NOMO-1 (cell line): Measurements from ENCODE around the gene KDM5C.
"Not testable (repeated sequence)": the region's sequence is repeated elsewhere in the genome, so short reads cannot be mapped to it uniquely, and the experiment has no call there.

Experiments
- DNase-seq, 2 experiments: peaks; one replicate each; lab custom pipeline; 2025; ENCODE audit not compliant: unreplicated experiment in 2 of 2; lab: John Stamatoyannopoulos, UW

KDM5C gene

DNA sequence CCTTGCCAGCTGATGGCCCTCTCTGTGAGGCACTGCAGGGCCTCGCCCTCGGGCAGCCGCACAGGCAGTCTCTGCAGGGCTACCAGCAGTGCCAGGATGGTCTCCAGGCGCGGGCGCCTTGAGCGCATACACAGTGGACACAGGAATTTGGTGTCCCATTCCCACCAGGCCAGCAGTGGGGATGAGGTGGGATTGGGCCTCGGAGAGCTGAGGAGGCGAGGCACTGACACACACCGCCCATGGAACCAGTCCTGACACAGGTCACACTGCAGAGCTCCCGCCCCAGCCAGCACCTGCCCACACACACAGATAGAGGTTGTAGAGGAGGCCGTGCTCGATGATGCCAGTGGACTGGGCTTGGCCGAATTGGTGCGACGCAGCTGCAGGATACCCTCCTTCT, 30.7 kb downstream of the KDM5C start:
- DNase-seq: no peak

GRCh38 chrX:53193093-53193492, 31.9 kb downstream of the KDM5C start:
- no peak for DNase-seq

DNA sequence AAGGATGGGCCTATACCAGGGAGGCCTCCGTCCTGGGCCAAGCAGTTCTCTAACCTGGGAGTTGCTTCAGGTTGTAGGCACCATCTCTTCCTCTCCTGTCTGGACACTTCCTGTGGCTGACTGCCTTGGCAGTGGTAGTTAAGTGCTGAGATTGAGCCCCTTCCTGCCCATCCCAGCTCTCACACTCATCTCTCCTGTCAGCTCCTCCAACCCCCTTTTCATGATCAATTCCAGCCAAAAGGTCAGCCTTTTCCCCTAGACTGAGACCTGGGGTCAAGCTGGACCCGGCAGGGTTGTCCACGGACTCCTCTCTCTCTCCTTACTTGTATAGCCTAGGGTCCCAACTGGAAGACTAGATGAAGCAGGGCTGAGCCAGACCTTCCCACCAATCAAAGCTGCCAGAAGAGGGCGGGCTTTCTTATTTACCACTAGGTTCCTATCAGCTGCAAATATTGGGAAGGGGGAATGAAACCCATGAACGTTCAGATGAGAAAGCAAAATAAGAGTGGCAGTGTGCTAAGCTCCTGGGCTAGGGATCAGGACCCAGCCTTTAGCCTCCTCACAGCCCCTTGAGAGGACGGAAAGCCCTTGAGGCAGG, 34.5 kb downstream of the KDM5C start:
- no peak for DNase-seq

DNA sequence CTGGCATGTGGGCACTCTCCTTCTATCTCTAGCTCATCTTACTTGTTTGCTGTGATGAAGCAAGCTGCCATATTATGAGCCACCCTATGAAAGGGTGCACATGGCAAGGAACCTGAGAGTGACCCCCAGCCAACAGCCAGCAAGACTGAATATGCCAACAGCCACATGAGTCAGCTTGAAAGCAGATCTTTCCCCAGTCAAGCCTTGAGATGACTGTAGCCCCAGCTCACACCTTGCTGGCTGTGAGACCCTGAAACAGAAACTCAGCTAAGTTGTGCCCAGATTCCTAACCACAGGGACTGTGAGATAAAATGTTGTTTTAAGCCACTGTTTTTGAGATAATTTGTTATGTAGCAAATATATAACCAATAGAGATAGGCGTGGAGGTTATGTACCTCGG, 36.2 kb downstream of the KDM5C start:
- DNase-seq: no peak

DNA sequence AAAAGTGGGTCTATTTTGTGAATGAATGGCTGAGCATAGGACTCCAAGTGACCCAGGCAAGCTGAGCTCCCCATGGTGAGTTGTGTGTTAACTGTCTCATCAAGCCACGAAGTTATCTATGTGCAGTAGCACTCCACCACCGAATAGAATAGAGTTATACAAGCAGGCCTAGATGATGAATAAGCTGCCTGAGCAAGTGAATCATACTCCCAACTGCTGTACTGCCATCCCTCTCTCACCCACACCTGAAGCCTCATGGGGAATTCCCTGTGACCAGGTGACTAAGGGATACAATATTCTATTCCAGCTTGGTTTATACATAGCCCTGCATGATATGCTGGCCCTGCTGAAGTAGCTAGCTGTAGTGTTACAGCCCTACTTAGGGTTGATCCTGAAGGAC, 38.7 kb downstream of the KDM5C start:
- DNase-seq: no peak

DNA sequence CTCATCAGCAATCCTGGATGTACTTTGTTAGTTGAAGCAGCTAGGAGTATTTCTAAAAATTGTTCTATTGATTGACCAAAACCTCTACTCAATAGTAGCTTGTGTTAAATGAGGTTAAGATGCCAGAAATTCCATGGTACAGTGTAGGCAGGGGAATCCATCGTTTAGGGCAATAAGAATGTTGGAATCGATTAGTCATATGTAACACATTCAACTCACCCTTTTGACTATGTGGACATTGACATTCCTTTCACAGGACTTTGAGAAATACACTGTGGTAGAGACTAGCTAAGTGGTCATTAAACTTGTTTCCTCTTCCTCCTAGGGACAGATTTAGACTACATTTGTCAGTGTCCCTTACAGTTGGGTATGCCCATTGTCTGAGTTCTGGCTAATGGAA, 40.2 kb downstream of the KDM5C start:
- DNase-seq: no peak

GRCh38 chrX:53171356-53171755, 53.7 kb downstream of the KDM5C start:
- no peak for DNase-seq

DNA sequence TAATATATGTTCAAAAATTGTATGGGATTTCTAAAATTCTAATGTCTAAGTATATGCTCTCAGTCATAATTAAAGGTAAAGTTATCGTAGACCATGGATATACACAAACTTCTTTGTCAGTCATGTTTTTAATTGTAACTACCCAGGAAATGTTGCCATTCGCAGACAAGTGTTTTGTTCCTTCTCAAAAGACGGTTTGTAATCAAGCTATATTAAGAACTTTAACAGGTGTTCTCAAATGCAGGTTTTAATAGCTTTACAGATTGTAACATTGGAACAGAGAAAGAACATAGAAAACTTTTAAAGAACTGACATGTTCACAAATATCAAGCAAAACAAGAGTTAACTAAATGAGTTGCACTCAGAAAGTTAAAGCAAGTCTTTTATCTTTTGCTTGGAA, 58.9 kb downstream of the KDM5C start:
- DNase-seq: no peak

DNA sequence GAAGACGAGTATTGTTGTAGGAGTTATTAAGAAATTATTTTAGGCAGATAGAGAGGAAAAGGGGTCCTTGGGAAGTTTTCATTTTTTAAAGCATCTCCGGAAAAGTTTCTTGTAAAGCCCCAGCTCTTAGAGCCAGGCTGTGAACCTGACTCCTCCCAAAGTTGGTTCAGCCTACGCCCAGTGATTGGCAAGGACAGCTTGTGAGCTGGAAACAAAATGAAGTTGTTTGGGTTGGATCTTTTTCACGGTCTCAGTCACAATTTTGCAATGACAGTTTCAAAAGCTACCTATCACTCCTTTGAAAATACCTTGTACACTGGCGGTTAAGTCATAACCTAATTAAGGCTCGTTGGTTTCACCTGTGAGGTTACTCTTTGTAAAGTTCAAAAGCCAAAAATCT, 60.4 kb downstream of the KDM5C start:
- DNase-seq: not testable (repeated sequence)

- no peak for DNase-seq
Measured at GRCh38 chrX:53163436-53163835, 61.6 kb downstream of the KDM5C start.

DNA sequence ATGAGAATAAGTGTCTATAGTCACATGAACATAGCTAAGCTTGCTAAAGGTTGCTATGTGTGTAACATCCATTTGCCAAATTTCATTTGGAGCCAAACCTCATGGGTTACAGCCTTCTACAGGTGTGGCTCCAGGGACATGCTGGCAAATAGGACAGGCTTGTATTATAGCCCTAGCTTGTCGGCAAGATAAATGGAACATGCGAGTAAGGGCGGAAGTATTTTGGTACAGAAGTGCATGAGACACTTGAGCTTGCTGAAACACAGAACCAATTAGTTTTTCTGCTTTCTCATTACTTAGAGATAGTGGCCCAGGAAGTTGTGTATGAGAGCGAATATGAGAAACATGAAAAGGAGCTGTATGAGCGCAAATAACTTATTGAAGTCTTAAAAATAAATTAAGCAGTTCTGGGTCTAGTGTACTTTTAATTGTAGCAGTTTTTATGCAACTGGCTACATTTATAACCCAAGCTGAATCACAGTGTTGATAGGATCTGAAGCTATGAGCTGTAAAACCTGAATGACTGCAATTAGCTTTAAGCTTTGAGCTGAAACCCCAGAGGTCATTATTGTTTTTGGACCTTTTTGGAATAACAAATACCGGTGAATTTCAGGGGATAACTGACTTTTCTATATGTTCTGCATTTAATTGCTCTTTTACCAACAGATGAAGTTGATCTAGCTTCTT, 64.6 kb downstream of the KDM5C start:
- DNase-seq: no peak

- DNase-seq: no peak
Measured at GRCh38 chrX:53159184-53159583, 65.8 kb downstream of the KDM5C start.

GRCh38 chrX:53156207-53156596, 68.8 kb downstream of the KDM5C start:
- no peak for DNase-seq

GRCh38 chrX:53155512-53156206, 69.3 kb downstream of the KDM5C start:
- DNase-seq: no peak

GRCh38 chrX:53153581-53153980, 71.4 kb downstream of the KDM5C start:
- no peak for DNase-seq
